H9 (cell line): ENCODE results near the gene CDKN2C. TPM values are rescaled to one million over a fixed set of nuclear protein-coding genes. Genes with fewer than 3 reads are reported as not detected.

ENCODE experiments used
- DNase-seq: peaks from one replicate; pipeline ENCODE4 v3.0.0-alpha.2; 2017
- H2AFZ ChIP-seq: one replicate; pipeline ENCODE4 v1.6.1; 2013; ENCODE audit warnings: mild to moderate bottlenecking, low read length, control low read depth, moderate library complexity
- H2AK5ac ChIP-seq: 2 replicates; pipeline ENCODE4 v1.6.1; 2013; ENCODE audit warnings: low read length, control low read depth, mixed read lengths; ENCODE audit not compliant: insufficient read length
- H2BK120ac ChIP-seq: one replicate; pipeline ENCODE4 v1.6.1; 2013; ENCODE audit warnings: low read depth, mild to moderate bottlenecking, low read length, control low read depth, inconsistent platforms; ENCODE audit not compliant: poor library complexity, severe bottlenecking
- H2BK12ac ChIP-seq: 2 replicates; pipeline ENCODE4 v1.6.1; 2013; ENCODE audit warnings: low read length, control low read depth, mixed read lengths, low read depth; ENCODE audit not compliant: insufficient read length
- H2BK15ac ChIP-seq: 2 replicates; pipeline ENCODE4 v1.6.1; 2013; ENCODE audit warnings: low read depth, low read length, control low read depth
- H2BK20ac ChIP-seq: one replicate; pipeline ENCODE4 v1.6.1; 2013; ENCODE audit warnings: low read depth, mild to moderate bottlenecking, low read length, control low read depth, inconsistent platforms; ENCODE audit not compliant: poor library complexity, severe bottlenecking
- H2BK5ac ChIP-seq: 2 replicates; pipeline ENCODE4 v1.6.1; 2013; ENCODE audit warnings: low read length, control low read depth, mixed read lengths; ENCODE audit not compliant: insufficient read length
- H3K14ac ChIP-seq: 2 replicates; pipeline ENCODE4 v1.6.1; 2013; ENCODE audit warnings: low read length, control low read depth; ENCODE audit not compliant: insufficient read depth
- H3K18ac ChIP-seq: 2 replicates; pipeline ENCODE4 v1.6.1; 2013; ENCODE audit warnings: low read depth, mild to moderate bottlenecking, mixed read lengths, low read length, control low read depth; ENCODE audit not compliant: insufficient read length
- H3K23ac ChIP-seq: 2 replicates; pipeline ENCODE4 v1.6.1; 2013; ENCODE audit warnings: low read length, control low read depth, mixed read lengths, low read depth; ENCODE audit not compliant: insufficient read length
- H3K23me2 ChIP-seq: 2 replicates; pipeline ENCODE4 v1.6.1; 2013; ENCODE audit warnings: low read depth, mild to moderate bottlenecking, mixed read lengths, low read length, control low read depth; ENCODE audit not compliant: insufficient read length, poor library complexity, severe bottlenecking
- H3K27ac ChIP-seq: 2 replicates; pipeline ENCODE4 v1.5.1; 2013; ENCODE audit warnings: low read length, control low read depth, mixed read lengths, low read depth; ENCODE audit not compliant: insufficient read length
- H3K27me3 ChIP-seq: 2 replicates; pipeline ENCODE4 v1.6.1; 2013; ENCODE audit warnings: low read length, control low read depth, inconsistent platforms; ENCODE audit not compliant: insufficient read depth
- H3K4ac ChIP-seq: 2 replicates; pipeline ENCODE4 v1.6.1; 2013; ENCODE audit warnings: low read depth, mild to moderate bottlenecking, control low read depth, inconsistent platforms, low read length, moderate library complexity
- H3K4me1 ChIP-seq: 2 replicates; pipeline ENCODE4 v1.6.1; 2013; ENCODE audit warnings: low read length, control low read depth, inconsistent platforms; ENCODE audit not compliant: insufficient read depth
- H3K4me2 ChIP-seq: 2 replicates; pipeline ENCODE4 v1.6.1; 2013; ENCODE audit warnings: low read length, control low read depth, mixed read lengths; ENCODE audit not compliant: insufficient read length, insufficient read depth
- H3K56ac ChIP-seq: 2 replicates; pipeline ENCODE4 v1.6.1; 2013; ENCODE audit warnings: low read depth, mild to moderate bottlenecking, mixed read lengths, low read length, control low read depth; ENCODE audit not compliant: insufficient read length
- H3K79me1 ChIP-seq: 2 replicates; pipeline ENCODE4 v1.6.1; 2013; ENCODE audit warnings: low read depth, mild to moderate bottlenecking, moderate library complexity, low read length, control low read depth, inconsistent platforms; ENCODE audit not compliant: insufficient read depth, poor library complexity, severe bottlenecking
- H3K79me2 ChIP-seq: 2 replicates; pipeline ENCODE4 v1.6.1; 2013; ENCODE audit warnings: low read length, control low read depth, inconsistent platforms; ENCODE audit not compliant: insufficient read depth
- H3K9ac ChIP-seq: 2 replicates; pipeline ENCODE4 v1.6.1; 2013; ENCODE audit warnings: low read length, control low read depth, mixed read lengths; ENCODE audit not compliant: insufficient read length; ENCODE audit errors: extremely low read depth
- H3K9me3 ChIP-seq: one replicate; pipeline ENCODE4 v1.6.1; 2013; ENCODE audit warnings: low read depth, low read length, inconsistent platforms; ENCODE audit not compliant: control insufficient read depth
- H3T11ph ChIP-seq: one replicate; pipeline ENCODE4 v1.6.1; 2013; ENCODE audit warnings: mild to moderate bottlenecking, low read length, control low read depth, inconsistent platforms
- H4K20me1 ChIP-seq: one replicate; pipeline ENCODE4 v1.6.1; 2013; ENCODE audit not compliant: control insufficient read depth, insufficient read length, insufficient read depth
- H4K5ac ChIP-seq: 2 replicates; pipeline ENCODE4 v1.6.1; 2013; ENCODE audit warnings: low read depth, mild to moderate bottlenecking, mixed read lengths, low read length, control low read depth; ENCODE audit not compliant: insufficient read length
- H4K8ac ChIP-seq: replicated peaks from 2 replicates; pipeline ENCODE4 v1.6.1; 2013; ENCODE audit warnings: low read length, control low read depth, mixed read lengths, low read depth; ENCODE audit not compliant: insufficient read length
- H4K91ac ChIP-seq: 2 replicates; pipeline ENCODE4 v1.6.1; 2013; ENCODE audit warnings: low read depth, mild to moderate bottlenecking, moderate library complexity, mixed read lengths, low read length, control low read depth; ENCODE audit not compliant: insufficient read length
- H3K27ac Mint-ChIP-seq, 3 experiments: 2 replicates in 2 of 3; 3 replicates in 1 of 3; pipeline ENCODE4 v1.8.0; 2020 to 2021; ENCODE audit warnings: mixed read lengths in 3 of 3, mild to moderate bottlenecking in 1 of 3, moderate library complexity in 1 of 3
- H3K27me3 Mint-ChIP-seq: 2 replicates; pipeline ENCODE4 v1.8.0; 2021; ENCODE audit warnings: low read depth, mild to moderate bottlenecking, moderate library complexity, mixed read lengths
- H3K36me3 Mint-ChIP-seq, 3 experiments: 2 replicates in 2 of 3; 3 replicates in 1 of 3; pipeline ENCODE4 v1.8.0; 2020 to 2021; ENCODE audit warnings: low read depth in 3 of 3, mixed read lengths in 3 of 3; ENCODE audit not compliant: insufficient read depth in 1 of 3
- H3K4me1 Mint-ChIP-seq, 2 experiments: 2 replicates each; pipeline ENCODE4 v1.8.0; 2020; ENCODE audit warnings: mixed read lengths in 2 of 2
- H3K4me3 Mint-ChIP-seq, 2 experiments: 2 replicates in 1 of 2; 3 replicates in 1 of 2; pipeline ENCODE4 v1.8.0; 2020 to 2021; ENCODE audit warnings: mild to moderate bottlenecking in 2 of 2, mixed read lengths in 2 of 2, moderate library complexity in 1 of 2
- H3K9me3 Mint-ChIP-seq, 2 experiments: 2 replicates in 1 of 2; 3 replicates in 1 of 2; pipeline ENCODE4 v1.8.0; 2020; ENCODE audit warnings: mild to moderate bottlenecking in 2 of 2, mixed read lengths in 2 of 2, moderate library complexity in 1 of 2
- CTCF ChIP-seq: fragments of 200-600 bp; sonication (generic); conservative IDR thresholded peaks from 3 replicates; pipeline ENCODE4 v1.8.0; 2021; ENCODE audit warnings: antibody characterized with exemption, mild to moderate bottlenecking
- WGBS: extraction: QIAGEN DNeasy Blood & Tissue Kit; methylation state at CpG from one replicate; pipeline ENCODE4 v1.1.7; 2013; ENCODE audit warnings: missing lambda C conversion rate, low lambda C conversion rate, mixed read lengths; ENCODE audit not compliant: insufficient read length; ENCODE audit errors: extremely low coverage; 5-methylcytosine and 5-hydroxymethylcytosine counted together
- total RNA-seq: library from RNA; stranded (reverse); gene quantifications from 2 replicates; pipeline ENCODE4 v1.2.1, GENCODE V29; 2021

The CDKN2C gene
- total RNA-seq, 1 experiment from 2014 or later, result not detected

GRCh38 chr1:51000160-51000559 is 30.1 kb downstream of the CDKN2C start:
- H3K9me3 ChIP-seq, result no peaks in the 10 kb centered on the region
- peaks cover 6% of the 10 kb centered on the region for H3K27me3 Mint-ChIP-seq

More at GRCh38 chr1:51000160-51000559, 30.1 kb downstream of the CDKN2C start:
- no peak overlapping the region for H2AFZ ChIP-seq
- H4K20me1 ChIP-seq, result no peaks in the 10 kb centered on the region
- TF ChIP-seq CTCF, result no peak
- no peak overlapping the region for H2BK15ac ChIP-seq
- H3K9me3 Mint-ChIP-seq, result no peaks in the 10 kb centered on the region
- H2BK5ac ChIP-seq, result no peak overlapping the region
- H3K14ac ChIP-seq, result no peak overlapping the region
- no peak overlapping the region for H3K9ac ChIP-seq
- H3K4me1 ChIP-seq, result no peaks in the 10 kb centered on the region
- H3K4me3 Mint-ChIP-seq, result no peak overlapping the region
- no peak overlapping the region for H3T11ph ChIP-seq
- no peak overlapping the region for H3K4ac ChIP-seq
- H3K4me1 Mint-ChIP-seq, result peaks cover 2 to 3% of the 10 kb centered on the region in 2 experiments; a peak in 1 of 4 replicates
- no CpG with 5 or more reads among the region's 1 CpG for WGBS
- no peak overlapping the region for H2BK20ac ChIP-seq
- H2BK12ac ChIP-seq, result no peak overlapping the region
- H3K27ac Mint-ChIP-seq, result no peak overlapping the region
- no peaks in the 10 kb centered on the region for H3K79me2 ChIP-seq
- H3K27ac ChIP-seq, result no peak overlapping the region
- H4K91ac ChIP-seq, result no peak overlapping the region
- H3K36me3 Mint-ChIP-seq, result no peaks in the 10 kb centered on the region
- no peak overlapping the region for H4K5ac ChIP-seq
- no peak overlapping the region for H3K18ac ChIP-seq
- DNase-seq, result no peak
- no peak overlapping the region for H2AK5ac ChIP-seq
- no peak overlapping the region for H4K8ac ChIP-seq
- H3K27me3 ChIP-seq, result no peaks in the 10 kb centered on the region
- H3K23me2 ChIP-seq, result no peaks in the 10 kb centered on the region
- no peak overlapping the region for H3K4me2 ChIP-seq
- H2BK120ac ChIP-seq, result no peak overlapping the region
- no peak overlapping the region for H3K56ac ChIP-seq
- no peak overlapping the region for H3K23ac ChIP-seq
- no peaks in the 10 kb centered on the region for H3K79me1 ChIP-seq
